IMR-90 (cell line): ENCODE data around the gene MAP7.

Experiments used
- BHLHE40 ChIP-seq: fragments of 150-350 bp; IDR thresholded peaks from 2 replicates; pipeline ENCODE4 v1.6.1; 2016; ENCODE audit warnings: mild to moderate bottlenecking, low read depth, low read length
- CEBPB ChIP-seq: IDR thresholded peaks from 2 replicates; pipeline ENCODE4 v1.6.1; 2012; ENCODE audit warnings: low read depth, low read length, improper control_type of control experiment
- CHD1 ChIP-seq: IDR thresholded peaks from 2 replicates; pipeline ENCODE4 v1.6.1; 2012; ENCODE audit warnings: low read depth, low read length, improper control_type of control experiment
- FOS ChIP-seq: fragments of 150-350 bp; IDR thresholded peaks from 2 replicates; pipeline ENCODE4 v1.6.1; 2016; ENCODE audit warnings: low read depth, low read length
- MAZ ChIP-seq: IDR thresholded peaks from 2 replicates; pipeline ENCODE4 v1.6.1; 2012; ENCODE audit warnings: low read depth, mild to moderate bottlenecking, low read length, improper control_type of control experiment, moderate library complexity, borderline replicate concordance
- MXI1 ChIP-seq: IDR thresholded peaks from 2 replicates; pipeline ENCODE4 v1.6.1; 2012; ENCODE audit warnings: low read depth, mild to moderate bottlenecking, low read length, moderate library complexity, borderline replicate concordance
- NFE2L2 ChIP-seq: fragments of 150-350 bp; IDR thresholded peaks from 2 replicates; pipeline ENCODE4 v1.6.1; 2016; ENCODE audit warnings: low read depth, mild to moderate bottlenecking, low read length
- POLR2A ChIP-seq: IDR thresholded peaks from 2 replicates; pipeline ENCODE4 v1.6.1; 2012; ENCODE audit warnings: mild to moderate bottlenecking, low read depth, low read length
- RAD21 ChIP-seq: IDR thresholded peaks from 2 replicates; pipeline ENCODE4 v1.6.1; 2012; ENCODE audit warnings: low read length, improper control_type of control experiment
- RFX5 ChIP-seq: IDR thresholded peaks from 2 replicates; pipeline ENCODE4 v1.8.0; 2012; ENCODE audit warnings: low read depth, mild to moderate bottlenecking, low read length, moderate library complexity
- SMC3 ChIP-seq: fragments of 150-350 bp; IDR thresholded peaks from 2 replicates; pipeline ENCODE4 v1.6.1; 2016; ENCODE audit warnings: low read depth, mild to moderate bottlenecking, antibody characterized with exemption, low read length, moderate library complexity
- TF ChIP-seq, protein P1 (sequence below): conservative IDR thresholded peaks from 2 replicates; pipeline ENCODE4 v1.5.1; 2012; ENCODE audit warnings: mild to moderate bottlenecking, low read depth, low read length, improper control_type of control experiment
- TF ChIP-seq, protein P2 (sequence below): fragments of 150-350 bp; IDR thresholded peaks from 2 replicates; pipeline ENCODE4 v1.6.1; 2017; ENCODE audit warnings: mild to moderate bottlenecking, antibody characterized with exemption, low read length, low read depth
- TF ChIP-seq, protein P3 (sequence below): fragments of 150-350 bp; IDR thresholded peaks from 2 replicates; pipeline ENCODE4 v1.6.1; 2016; ENCODE audit warnings: low read depth, mild to moderate bottlenecking, low read length, moderate library complexity, borderline replicate concordance

DNA sequence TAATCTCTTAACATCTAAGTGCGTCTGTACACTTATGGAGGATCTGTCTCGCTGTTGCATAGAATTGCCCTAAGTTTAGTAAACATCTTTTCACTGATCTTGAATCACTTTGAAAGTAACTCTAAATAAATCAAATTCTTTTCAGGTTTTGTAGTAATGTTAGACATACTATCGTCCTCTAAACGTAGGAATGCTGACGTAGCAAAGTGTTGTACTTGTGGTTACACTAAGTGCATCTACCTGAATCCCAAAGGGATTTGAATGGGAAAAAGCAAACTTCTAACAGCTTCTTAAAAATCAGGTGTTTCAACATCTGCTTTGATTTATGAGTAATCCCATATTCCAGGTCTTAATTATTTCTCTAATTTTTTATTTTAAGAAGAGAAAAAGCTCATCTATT, 49.8 kb downstream of the MAP7 start:
- no peak for TF ChIP-seq RFX5
- TF ChIP-seq, protein P1, sequence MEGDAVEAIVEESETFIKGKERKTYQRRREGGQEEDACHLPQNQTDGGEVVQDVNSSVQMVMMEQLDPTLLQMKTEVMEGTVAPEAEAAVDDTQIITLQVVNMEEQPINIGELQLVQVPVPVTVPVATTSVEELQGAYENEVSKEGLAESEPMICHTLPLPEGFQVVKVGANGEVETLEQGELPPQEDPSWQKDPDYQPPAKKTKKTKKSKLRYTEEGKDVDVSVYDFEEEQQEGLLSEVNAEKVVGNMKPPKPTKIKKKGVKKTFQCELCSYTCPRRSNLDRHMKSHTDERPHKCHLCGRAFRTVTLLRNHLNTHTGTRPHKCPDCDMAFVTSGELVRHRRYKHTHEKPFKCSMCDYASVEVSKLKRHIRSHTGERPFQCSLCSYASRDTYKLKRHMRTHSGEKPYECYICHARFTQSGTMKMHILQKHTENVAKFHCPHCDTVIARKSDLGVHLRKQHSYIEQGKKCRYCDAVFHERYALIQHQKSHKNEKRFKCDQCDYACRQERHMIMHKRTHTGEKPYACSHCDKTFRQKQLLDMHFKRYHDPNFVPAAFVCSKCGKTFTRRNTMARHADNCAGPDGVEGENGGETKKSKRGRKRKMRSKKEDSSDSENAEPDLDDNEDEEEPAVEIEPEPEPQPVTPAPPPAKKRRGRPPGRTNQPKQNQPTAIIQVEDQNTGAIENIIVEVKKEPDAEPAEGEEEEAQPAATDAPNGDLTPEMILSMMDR = no peak
- no peak for TF ChIP-seq CHD1
- TF ChIP-seq SMC3 = no peak
- no peak for TF ChIP-seq POLR2A
- TF ChIP-seq, protein P2, sequence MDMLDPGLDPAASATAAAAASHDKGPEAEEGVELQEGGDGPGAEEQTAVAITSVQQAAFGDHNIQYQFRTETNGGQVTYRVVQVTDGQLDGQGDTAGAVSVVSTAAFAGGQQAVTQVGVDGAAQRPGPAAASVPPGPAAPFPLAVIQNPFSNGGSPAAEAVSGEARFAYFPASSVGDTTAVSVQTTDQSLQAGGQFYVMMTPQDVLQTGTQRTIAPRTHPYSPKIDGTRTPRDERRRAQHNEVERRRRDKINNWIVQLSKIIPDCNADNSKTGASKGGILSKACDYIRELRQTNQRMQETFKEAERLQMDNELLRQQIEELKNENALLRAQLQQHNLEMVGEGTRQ = no peak
- TF ChIP-seq, protein P3, sequence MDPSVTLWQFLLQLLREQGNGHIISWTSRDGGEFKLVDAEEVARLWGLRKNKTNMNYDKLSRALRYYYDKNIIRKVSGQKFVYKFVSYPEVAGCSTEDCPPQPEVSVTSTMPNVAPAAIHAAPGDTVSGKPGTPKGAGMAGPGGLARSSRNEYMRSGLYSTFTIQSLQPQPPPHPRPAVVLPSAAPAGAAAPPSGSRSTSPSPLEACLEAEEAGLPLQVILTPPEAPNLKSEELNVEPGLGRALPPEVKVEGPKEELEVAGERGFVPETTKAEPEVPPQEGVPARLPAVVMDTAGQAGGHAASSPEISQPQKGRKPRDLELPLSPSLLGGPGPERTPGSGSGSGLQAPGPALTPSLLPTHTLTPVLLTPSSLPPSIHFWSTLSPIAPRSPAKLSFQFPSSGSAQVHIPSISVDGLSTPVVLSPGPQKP = no peak
- TF ChIP-seq MXI1 = no peak
- no peak for TF ChIP-seq CEBPB
- no peak for TF ChIP-seq FOS
- TF ChIP-seq RAD21 = no peak
- TF ChIP-seq BHLHE40 = no peak
- TF ChIP-seq NFE2L2 = no peak
- no peak for TF ChIP-seq MAZ
